HepG2 (cell line): ENCODE results near the gene TSPAN8. TPM values are rescaled to one million over a fixed set of nuclear protein-coding genes. Genes with fewer than 3 reads are reported as not detected.

ENCODE experiments used
- ATAC-seq: fragments of 200-7000 bp; cut with Tn5 transposase; 3 replicates; pipeline ENCODE4 v1.9.1; 2020; ENCODE audit warnings: mild to moderate bottlenecking, moderate library complexity
- BruUV-seq: library from RNA; stranded (reverse); fragments of 400-500 nt; replicated peaks from 2 replicates; lab custom pipeline; 2021; lab: Mats Ljungman, UMichigan
- CTCF ChIA-PET: fragments of 300-600 bp; formaldehyde crosslinking; extraction: SDS; loops from one replicate; lab custom pipeline; 2021; ENCODE audit warnings: low total read pairs, inconsistent platforms, low intra/inter-chr PET ratio; lab: Yijun Ruan, JAX
- POLR2A ChIA-PET: fragments of 350-600 bp; sonication (Branson Sonifier 250); formaldehyde crosslinking; loops from one replicate; lab custom pipeline; 2020; ENCODE audit warnings: antibody characterized with exemption, inconsistent platforms; lab: Yijun Ruan, JAX
- DNase-seq: peaks from one replicate; pipeline ENCODE4 v3.0.0-alpha.2; 2015; ENCODE audit warnings: low spot score
- FAIRE-seq: peaks from 3 replicates; lab custom pipeline; 2011; peaks lifted over from hg19 to GRCh38; lab: Jason Lieb, UNC
- H2AFZ ChIP-seq: one replicate; pipeline ENCODE4 v1.6.1; 2011; ENCODE audit warnings: low read length, inconsistent platforms
- H3K27ac ChIP-seq: fragments of 300-600 bp; 3 replicates; pipeline ENCODE4 v1.8.0; 2011; ENCODE audit warnings: mixed run types, mild to moderate bottlenecking, mixed read lengths, low read length, inconsistent platforms; ENCODE audit not compliant: insufficient read depth; ENCODE audit errors: extremely low read length
- H3K27me3 ChIP-seq, 2 experiments: fragments of 200-600 bp in 1 of 2; 2 replicates in 1 of 2; 3 replicates in 1 of 2; pipeline versions ENCODE4 v1.6.0 to v1.8.0; 2011; ENCODE audit warnings: low read length in 2 of 2, mild to moderate bottlenecking in 2 of 2, moderate library complexity in 2 of 2, inconsistent platforms in 1 of 2; ENCODE audit not compliant: insufficient read depth in 2 of 2, control insufficient read depth in 1 of 2
- H3K36me3 ChIP-seq, 2 experiments: fragments of 200-600 bp in 1 of 2; replicated peaks in 1 of 2; 2 replicates in 1 of 2; 3 replicates in 1 of 2; pipeline versions ENCODE4 v1.5.1 to v1.8.0; 2011; ENCODE audit warnings: low read length in 2 of 2, inconsistent platforms in 1 of 2; ENCODE audit not compliant: insufficient read depth in 2 of 2, control insufficient read depth in 1 of 2
- H3K4me1 ChIP-seq: 2 replicates; pipeline ENCODE4 v1.5.1; 2012; ENCODE audit warnings: low read length, inconsistent platforms; ENCODE audit not compliant: insufficient read depth
- H3K4me2 ChIP-seq: 2 replicates; pipeline ENCODE4 v1.6.0; 2011; ENCODE audit warnings: low read depth, low read length, inconsistent platforms
- H3K4me3 ChIP-seq, 3 experiments: fragments of 200-600 bp in 1 of 3; sonication (generic), shearing (Covaris generic) in 1 of 3; replicated peaks in 1 of 3; 2 replicates each; pipeline ENCODE4 v1.5.1; 2011 to 2016; ENCODE audit warnings: low read length in 3 of 3, inconsistent platforms in 2 of 3, low read depth in 2 of 3, mild to moderate bottlenecking in 2 of 3, control low read depth in 1 of 3, mixed read lengths in 1 of 3; ENCODE audit not compliant: insufficient read depth in 1 of 3
- H3K79me2 ChIP-seq: one replicate; pipeline ENCODE4 v1.6.1; 2011; ENCODE audit warnings: low read length, inconsistent platforms; ENCODE audit not compliant: insufficient read depth
- H3K9ac ChIP-seq: 2 replicates; pipeline ENCODE4 v1.6.0; 2011; ENCODE audit warnings: mild to moderate bottlenecking, low read depth, low read length, inconsistent platforms; ENCODE audit not compliant: insufficient read depth
- H3K9me3 ChIP-seq: 2 replicates; pipeline ENCODE4 v1.5.1; 2012; ENCODE audit warnings: mild to moderate bottlenecking, low read length
- H4K20me1 ChIP-seq: 2 replicates; pipeline ENCODE4 v1.6.0; 2011; ENCODE audit warnings: inconsistent platforms, mild to moderate bottlenecking, low read length, moderate library complexity; ENCODE audit not compliant: insufficient read depth
- CEBPB ChIP-seq: IDR thresholded peaks from 2 replicates; pipeline ENCODE4 v1.6.1; 2011; ENCODE audit warnings: low read depth, low read length, improper control_type of control experiment, borderline replicate concordance
- EP300 ChIP-seq, 3 experiments: sonication (generic) in 1 of 3; formaldehyde crosslinking in 1 of 3; IDR thresholded peaks; 2 replicates each; pipeline versions ENCODE4 v1.5.1 to v1.6.1; 2011 to 2020; ENCODE audit warnings: low read depth in 2 of 3, low read length in 2 of 3, borderline replicate concordance in 1 of 3, improper control_type of control experiment in 1 of 3, mild to moderate bottlenecking in 1 of 3, missing genetic modification reagents in 1 of 3, moderate library complexity in 1 of 3
- GATAD2A ChIP-seq: IDR thresholded peaks from 2 replicates; pipeline ENCODE4 v1.6.1; 2016
- HMG20A ChIP-seq: IDR thresholded peaks from 2 replicates; pipeline ENCODE4 v1.6.1; 2016; ENCODE audit warnings: borderline replicate concordance
- HNF4A ChIP-seq: sonication (generic); formaldehyde crosslinking; IDR thresholded peaks from 2 replicates; pipeline ENCODE4 v1.4.0; 2020; ENCODE audit warnings: missing genetic modification reagents
- HNRNPLL ChIP-seq: fragments of 200-400 bp; formaldehyde crosslinking; IDR thresholded peaks from 2 replicates; pipeline ENCODE4 v1.6.1; 2017; ENCODE audit warnings: mild to moderate bottlenecking, low read depth, low read length; ENCODE audit not compliant: poor library complexity, severe bottlenecking
- KAT2B ChIP-seq: fragments of 150-350 bp; IDR thresholded peaks from 2 replicates; pipeline ENCODE4 v1.6.1; 2014; ENCODE audit warnings: low read depth, low read length, borderline replicate concordance
- RARA ChIP-seq: IDR thresholded peaks from 2 replicates; pipeline ENCODE4 v1.6.1; 2016; ENCODE audit warnings: missing genetic modification reagents, missing compliant biosample characterization
- SOX13 ChIP-seq, 3 experiments: fragments of 450-650 bp in 1 of 3; sonication (generic) in 1 of 3; formaldehyde crosslinking in 1 of 3; IDR thresholded peaks in 2 of 3; conservative IDR thresholded peaks in 1 of 3; 2 replicates each; pipeline versions ENCODE4 v1.5.0 to v1.6.1; 2016 to 2020; ENCODE audit warnings: antibody characterized with exemption in 1 of 3, mild to moderate bottlenecking in 1 of 3, missing compliant biosample characterization in 1 of 3, missing genetic modification reagents in 1 of 3, moderate library complexity in 1 of 3
- SOX5 ChIP-seq: IDR thresholded peaks from 2 replicates; pipeline ENCODE4 v1.6.1; 2016; ENCODE audit warnings: borderline replicate concordance
- ZZZ3 ChIP-seq: sonication (generic); formaldehyde crosslinking; IDR thresholded peaks from 2 replicates; pipeline ENCODE4 v1.4.0; 2020; ENCODE audit warnings: missing genetic modification reagents, mild to moderate bottlenecking, borderline replicate concordance
- WGBS: methylation state at CpG from one replicate; pipeline ENCODE4 v1.1.6; 2017; ENCODE audit warnings: low lambda C conversion rate; 5-methylcytosine and 5-hydroxymethylcytosine counted together
- in situ Hi-C: cut with HindIII; loops from 2 replicates; pipeline ENCODE4 v1.10.0; 2017; ENCODE audit warnings: low pct_unique_long_range_greater_than_20kb; ENCODE audit not compliant: extremely low pct_ligation_motif_present
- intact Hi-C: fragments of 100-400 bp; cut with micrococcal nuclease; formaldehyde crosslinking; loops from one replicate; pipeline ENCODE4 v1.10.0; 2022; ENCODE audit not compliant: unreplicated experiment
- polyA plus RNA-seq, 8 experiments: library from polyadenylated mRNA; depleted of rRNA in 3 of 8; stranded (reverse) in 7 of 8; unstranded in 1 of 8; fragments of >200 nt; fragmentation: Illumina TruSeq in 4 of 8; extraction: Trizol in 4 of 8; gene quantifications; 2 replicates each; pipeline versions ENCODE4 v1.2.1 to v1.2.3, GENCODE V29; 2011 to 2016; ENCODE audit warnings: low read depth in 4 of 8, missing spikeins in 1 of 8, mixed read lengths in 1 of 8; ENCODE audit not compliant: insufficient read depth in 1 of 8
- total RNA-seq, 5 experiments: library from RNA; depleted of rRNA; stranded (reverse); fragments of >200 nt; fragmentation: Illumina TruSeq; extraction: Trizol; gene quantifications; 2 replicates each; pipeline ENCODE4 v1.2.3, GENCODE V29; 2016; ENCODE audit warnings: low read depth in 1 of 5
- TF ChIP-seq, protein P1 (sequence below): sonication (generic); formaldehyde crosslinking; IDR thresholded peaks from 2 replicates; pipeline ENCODE4 v1.5.0; 2020; ENCODE audit warnings: missing genetic modification reagents, mild to moderate bottlenecking, borderline replicate concordance
- TF ChIP-seq, protein P2 (sequence below): IDR thresholded peaks from 2 replicates; pipeline ENCODE4 v1.6.1; 2018; ENCODE audit warnings: missing genetic modification reagents, mild to moderate bottlenecking, missing compliant biosample characterization
- TF ChIP-seq, protein P3 (sequence below): IDR thresholded peaks from 2 replicates; pipeline ENCODE4 v1.4.0; 2020; ENCODE audit warnings: mild to moderate bottlenecking, missing genetic modification reagents

The TSPAN8 gene
- total and polyA plus RNA-seq, 2 of the 13 experiments (the other 11 are each of a cell fraction or from before 2014, with no cell fraction given), result 3.4 to 3.9 TPM

DNA sequence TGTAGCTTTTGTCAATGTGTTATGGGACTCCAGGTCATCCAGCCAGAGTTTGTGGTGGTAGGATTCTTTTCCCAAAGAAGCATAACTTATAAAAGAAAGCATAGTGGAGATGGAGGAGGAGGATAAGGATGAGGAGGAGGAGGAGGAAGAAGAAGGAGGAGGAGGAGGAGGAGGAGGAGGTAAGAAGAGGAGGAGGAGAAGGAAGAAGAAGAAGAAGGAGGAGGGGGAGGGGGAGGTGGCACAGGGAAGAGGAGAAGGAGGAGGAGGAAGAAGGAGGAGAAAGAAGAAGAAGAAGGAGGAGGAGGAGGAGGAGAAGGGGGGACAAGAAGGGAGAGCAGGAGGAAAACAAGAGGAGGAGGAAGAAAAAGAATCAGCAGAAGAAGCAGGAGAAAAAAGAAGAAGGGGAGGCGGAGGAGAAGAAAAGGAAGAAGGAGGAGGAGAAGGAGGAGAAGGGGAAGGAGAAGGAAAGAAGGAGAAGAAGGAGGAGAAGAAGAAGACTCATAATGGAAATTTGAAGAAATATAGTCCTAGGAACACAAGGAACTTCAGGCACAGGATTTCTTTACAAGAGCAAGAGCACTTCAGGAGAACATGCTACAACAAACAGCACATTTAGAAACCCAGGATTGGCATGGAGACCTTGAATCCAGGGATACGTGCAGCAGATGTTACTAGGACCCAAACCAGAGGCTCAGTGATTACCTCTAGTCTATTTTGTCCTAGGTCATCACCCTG lies 22.6 kb downstream of the TSPAN8 start (continued):
- TF ChIP-seq, protein P1, sequence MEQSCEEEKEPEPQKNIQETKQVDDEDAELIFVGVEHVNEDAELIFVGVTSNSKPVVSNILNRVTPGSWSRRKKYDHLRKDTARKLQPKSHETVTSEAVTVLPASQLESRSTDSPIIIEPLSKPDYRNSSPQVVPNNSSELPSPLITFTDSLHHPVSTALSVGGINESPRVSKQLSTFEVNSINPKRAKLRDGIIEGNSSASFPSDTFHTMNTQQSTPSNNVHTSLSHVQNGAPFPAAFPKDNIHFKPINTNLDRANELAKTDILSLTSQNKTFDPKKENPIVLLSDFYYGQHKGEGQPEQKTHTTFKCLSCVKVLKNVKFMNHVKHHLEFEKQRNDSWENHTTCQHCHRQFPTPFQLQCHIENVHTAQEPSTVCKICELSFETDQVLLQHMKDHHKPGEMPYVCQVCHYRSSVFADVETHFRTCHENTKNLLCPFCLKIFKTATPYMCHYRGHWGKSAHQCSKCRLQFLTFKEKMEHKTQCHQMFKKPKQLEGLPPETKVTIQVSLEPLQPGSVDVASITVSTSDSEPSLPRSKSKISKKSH (CRISPR knock-in tag), result no peak
- TF ChIP-seq KAT2B, result no peak
- TF ChIP-seq, protein P2, sequence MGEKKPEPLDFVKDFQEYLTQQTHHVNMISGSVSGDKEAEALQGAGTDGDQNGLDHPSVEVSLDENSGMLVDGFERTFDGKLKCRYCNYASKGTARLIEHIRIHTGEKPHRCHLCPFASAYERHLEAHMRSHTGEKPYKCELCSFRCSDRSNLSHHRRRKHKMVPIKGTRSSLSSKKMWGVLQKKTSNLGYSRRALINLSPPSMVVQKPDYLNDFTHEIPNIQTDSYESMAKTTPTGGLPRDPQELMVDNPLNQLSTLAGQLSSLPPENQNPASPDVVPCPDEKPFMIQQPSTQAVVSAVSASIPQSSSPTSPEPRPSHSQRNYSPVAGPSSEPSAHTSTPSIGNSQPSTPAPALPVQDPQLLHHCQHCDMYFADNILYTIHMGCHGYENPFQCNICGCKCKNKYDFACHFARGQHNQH, result no peak

DNA sequence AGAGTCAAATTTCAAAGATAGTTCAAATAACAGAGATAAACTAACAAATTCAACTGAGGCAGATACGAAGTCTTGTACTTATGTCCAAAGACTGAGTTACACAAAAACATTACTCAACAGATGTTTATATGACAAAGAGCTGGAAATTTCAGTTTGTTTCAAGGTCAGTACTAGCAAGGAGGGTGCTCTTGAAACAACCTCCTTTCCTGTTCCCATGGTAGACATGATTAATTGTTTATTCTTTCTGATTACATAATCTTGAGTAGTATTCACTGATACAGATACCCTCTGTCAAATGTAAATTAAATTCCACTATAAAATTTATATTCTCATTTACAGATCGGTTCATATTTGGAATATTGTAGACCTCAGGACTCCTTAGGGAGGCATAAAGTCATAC lies 23.4 kb downstream of the TSPAN8 start:
- no peak overlapping the region for H3K4me3 ChIP-seq
- ChIA-PET CTCF (no interaction called here), POLR2A (no interaction called here)
- H3K4me2 ChIP-seq, result 0 out of 2 replicates have a peak overlapping the region, but pooled peaks have one; percentile 0
- in situ Hi-C loops (loop anchor here (10.0 to 25.0 kb wide), 2 partner anchors 250 to 603 kb away; no protein-coding TSS in a partner anchor), intact Hi-C loops (no loop called here)
- no peak overlapping the region for H3K9ac ChIP-seq
- BruUV-seq, result no TSS peak
- no peak for FAIRE-seq
- no peaks in the 10 kb centered on the region for H3K79me2 ChIP-seq
- peaks cover 41% of the 10 kb centered on the region for H3K4me1 ChIP-seq
- no peak overlapping the region for H2AFZ ChIP-seq
- H3K27ac ChIP-seq, result no peak overlapping the region
- H3K9me3 ChIP-seq, result no peaks in the 10 kb centered on the region
- H3K27me3 ChIP-seq, result no peaks in the 10 kb centered on the region
- H3K36me3 ChIP-seq, result no peaks in the 10 kb centered on the region
- ATAC-seq, result no peak
- no peaks in the 10 kb centered on the region for H4K20me1 ChIP-seq
- peak; percentile 22 for DNase-seq
- WGBS, result 5% methylated on average over 2 of the region's 2 CpGs
- TF ChIP-seq, protein P3, sequence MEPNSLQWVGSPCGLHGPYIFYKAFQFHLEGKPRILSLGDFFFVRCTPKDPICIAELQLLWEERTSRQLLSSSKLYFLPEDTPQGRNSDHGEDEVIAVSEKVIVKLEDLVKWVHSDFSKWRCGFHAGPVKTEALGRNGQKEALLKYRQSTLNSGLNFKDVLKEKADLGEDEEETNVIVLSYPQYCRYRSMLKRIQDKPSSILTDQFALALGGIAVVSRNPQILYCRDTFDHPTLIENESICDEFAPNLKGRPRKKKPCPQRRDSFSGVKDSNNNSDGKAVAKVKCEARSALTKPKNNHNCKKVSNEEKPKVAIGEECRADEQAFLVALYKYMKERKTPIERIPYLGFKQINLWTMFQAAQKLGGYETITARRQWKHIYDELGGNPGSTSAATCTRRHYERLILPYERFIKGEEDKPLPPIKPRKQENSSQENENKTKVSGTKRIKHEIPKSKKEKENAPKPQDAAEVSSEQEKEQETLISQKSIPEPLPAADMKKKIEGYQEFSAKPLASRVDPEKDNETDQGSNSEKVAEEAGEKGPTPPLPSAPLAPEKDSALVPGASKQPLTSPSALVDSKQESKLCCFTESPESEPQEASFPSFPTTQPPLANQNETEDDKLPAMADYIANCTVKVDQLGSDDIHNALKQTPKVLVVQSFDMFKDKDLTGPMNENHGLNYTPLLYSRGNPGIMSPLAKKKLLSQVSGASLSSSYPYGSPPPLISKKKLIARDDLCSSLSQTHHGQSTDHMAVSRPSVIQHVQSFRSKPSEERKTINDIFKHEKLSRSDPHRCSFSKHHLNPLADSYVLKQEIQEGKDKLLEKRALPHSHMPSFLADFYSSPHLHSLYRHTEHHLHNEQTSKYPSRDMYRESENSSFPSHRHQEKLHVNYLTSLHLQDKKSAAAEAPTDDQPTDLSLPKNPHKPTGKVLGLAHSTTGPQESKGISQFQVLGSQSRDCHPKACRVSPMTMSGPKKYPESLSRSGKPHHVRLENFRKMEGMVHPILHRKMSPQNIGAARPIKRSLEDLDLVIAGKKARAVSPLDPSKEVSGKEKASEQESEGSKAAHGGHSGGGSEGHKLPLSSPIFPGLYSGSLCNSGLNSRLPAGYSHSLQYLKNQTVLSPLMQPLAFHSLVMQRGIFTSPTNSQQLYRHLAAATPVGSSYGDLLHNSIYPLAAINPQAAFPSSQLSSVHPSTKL (CRISPR knock-in tag), result peak; percentile 79
- TF ChIP-seq RARA, result peak; percentile 11; the same call in 1 of the 2 replicates
- TF ChIP-seq SOX13 (IDR thresholded peaks at IDR 0.05), result no peak
- peak in 1 of 2 experiments; percentile 42; a peak in 1 of 4 replicates for TF ChIP-seq SOX13 (CRISPR knock-in tag; conservative IDR thresholded peaks at IDR 0.05 in 1 of 2, IDR thresholded peaks at IDR 0.05 in 1 of 2)
- no peak for TF ChIP-seq HNRNPLL
- peak; percentile 77; the same call in 1 of the 2 replicates for TF ChIP-seq HMG20A
- peak; percentile 76 for TF ChIP-seq GATAD2A (CRISPR knock-in tag)
- TF ChIP-seq ZZZ3 (CRISPR knock-in tag), result no peak
- TF ChIP-seq HNF4A (CRISPR knock-in tag), result peak; percentile 16; the same call in 1 of the 2 replicates
- peak in 1 of 2 experiments; percentile 59; a peak in 2 of 4 replicates for TF ChIP-seq EP300 (IDR thresholded peaks at IDR 0.05; ENCODE audit: low read depth in 2 of 2, low read length in 2 of 2)
- TF ChIP-seq EP300 (CRISPR knock-in tag; IDR thresholded peaks at IDR 0.05; ENCODE audit: borderline replicate concordance), result no peak
- peak; percentile 46; the same call in 1 of the 2 replicates for TF ChIP-seq SOX5
- peak; percentile 24; the same call in 1 of the 2 replicates for TF ChIP-seq CEBPB
